ENCODE data around the gene HIP1. TPM values are rescaled to one million over a fixed set of nuclear protein-coding genes. Genes with fewer than 3 reads are reported as not detected.
A peak's percentile ranks its signal among the peaks of the same experiment; 100 is the strongest.

The HIP1 gene
- total and polyA plus RNA-seq, 9 of the 15 experiments (the other 6 are each of a cell fraction or from before 2014, with no cell fraction given), result 2.4 to 13.7 (median 9.5) TPM

DNA sequence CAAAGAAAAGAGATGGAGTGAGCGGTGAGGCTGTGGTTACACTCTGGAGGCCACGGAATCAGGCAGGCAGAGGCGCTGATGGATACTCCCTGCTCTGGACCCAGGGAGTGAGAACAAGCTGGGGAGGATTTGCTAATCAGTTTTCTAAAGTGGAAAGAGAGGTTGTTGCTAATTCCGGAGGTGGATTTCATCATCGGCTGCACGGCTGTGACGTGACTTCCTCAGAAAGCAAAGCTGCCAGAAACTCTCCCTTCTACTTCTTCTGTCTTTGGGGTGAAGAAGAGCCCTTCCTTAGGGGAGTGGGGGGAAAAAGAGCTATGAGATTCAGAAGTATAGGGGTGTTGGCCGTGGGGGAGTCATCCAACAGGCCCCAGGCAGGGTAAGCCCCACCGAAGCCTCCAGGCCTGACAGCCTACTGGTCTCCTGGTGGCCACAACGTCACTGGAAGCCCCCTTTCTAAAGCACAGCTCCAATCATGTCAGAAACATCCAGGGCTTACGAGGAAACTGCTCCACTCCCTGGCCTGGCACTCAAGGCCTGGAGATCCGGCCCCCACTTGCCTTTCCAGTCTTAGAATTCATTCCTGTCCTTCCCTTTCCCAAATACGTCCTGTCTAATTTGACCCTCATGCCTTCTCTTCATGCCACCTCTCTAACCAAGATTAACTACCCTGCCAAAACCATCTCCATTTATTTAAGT, 114.5 kb downstream of the HIP1 start (continued):
- TF ChIP-seq PHTF2 (CRISPR knock-in tag; IDR thresholded peaks at IDR 0.05), result no peak
- TF ChIP-seq, protein P1, sequence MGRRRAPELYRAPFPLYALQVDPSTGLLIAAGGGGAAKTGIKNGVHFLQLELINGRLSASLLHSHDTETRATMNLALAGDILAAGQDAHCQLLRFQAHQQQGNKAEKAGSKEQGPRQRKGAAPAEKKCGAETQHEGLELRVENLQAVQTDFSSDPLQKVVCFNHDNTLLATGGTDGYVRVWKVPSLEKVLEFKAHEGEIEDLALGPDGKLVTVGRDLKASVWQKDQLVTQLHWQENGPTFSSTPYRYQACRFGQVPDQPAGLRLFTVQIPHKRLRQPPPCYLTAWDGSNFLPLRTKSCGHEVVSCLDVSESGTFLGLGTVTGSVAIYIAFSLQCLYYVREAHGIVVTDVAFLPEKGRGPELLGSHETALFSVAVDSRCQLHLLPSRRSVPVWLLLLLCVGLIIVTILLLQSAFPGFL (CRISPR knock-in tag; IDR thresholded peaks at IDR 0.05), result no peak
- TF ChIP-seq LARP7 (IDR thresholded peaks at IDR 0.05), result no peak
- TF ChIP-seq RHOXF2B (CRISPR knock-in tag; conservative IDR thresholded peaks at IDR 0.05), result no peak
- TF ChIP-seq ZZZ3 (IDR thresholded peaks at IDR 0.05), result no peak
- TF ChIP-seq NCOA2 (IDR thresholded peaks at IDR 0.05; ENCODE audit: partially characterized antibody in 2 of 2), result no peak
- 0 out of 2 replicates have a peak, but pooled peaks have one; percentile 14 for TF ChIP-seq BCL6 (CRISPR knock-in tag; IDR thresholded peaks at IDR 0.05)
- TF ChIP-seq, protein P2, sequence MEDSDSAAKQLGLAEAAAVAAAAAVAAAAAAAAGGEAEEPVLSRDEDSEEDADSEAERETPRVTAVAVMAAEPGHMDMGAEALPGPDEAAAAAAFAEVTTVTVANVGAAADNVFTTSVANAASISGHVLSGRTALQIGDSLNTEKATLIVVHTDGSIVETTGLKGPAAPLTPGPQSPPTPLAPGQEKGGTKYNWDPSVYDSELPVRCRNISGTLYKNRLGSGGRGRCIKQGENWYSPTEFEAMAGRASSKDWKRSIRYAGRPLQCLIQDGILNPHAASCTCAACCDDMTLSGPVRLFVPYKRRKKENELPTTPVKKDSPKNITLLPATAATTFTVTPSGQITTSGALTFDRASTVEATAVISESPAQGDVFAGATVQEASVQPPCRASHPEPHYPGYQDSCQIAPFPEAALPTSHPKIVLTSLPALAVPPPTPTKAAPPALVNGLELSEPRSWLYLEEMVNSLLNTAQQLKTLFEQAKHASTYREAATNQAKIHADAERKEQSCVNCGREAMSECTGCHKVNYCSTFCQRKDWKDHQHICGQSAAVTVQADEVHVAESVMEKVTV (CRISPR knock-in tag; IDR thresholded peaks at IDR 0.05), result no peak
- TF ChIP-seq, protein P3, sequence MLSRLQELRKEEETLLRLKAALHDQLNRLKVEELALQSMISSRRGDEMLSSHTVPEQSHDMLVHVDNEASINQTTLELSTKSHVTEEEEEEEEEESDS (CRISPR knock-in tag; IDR thresholded peaks at IDR 0.05), result no peak
- no peak for TF ChIP-seq RBM39 (optimal IDR thresholded peaks at IDR 0.05; ENCODE audit: low read depth, low read length)
- TF ChIP-seq ZNF23 (CRISPR knock-in tag; IDR thresholded peaks at IDR 0.05), result no peak
- TF ChIP-seq, protein P4, sequence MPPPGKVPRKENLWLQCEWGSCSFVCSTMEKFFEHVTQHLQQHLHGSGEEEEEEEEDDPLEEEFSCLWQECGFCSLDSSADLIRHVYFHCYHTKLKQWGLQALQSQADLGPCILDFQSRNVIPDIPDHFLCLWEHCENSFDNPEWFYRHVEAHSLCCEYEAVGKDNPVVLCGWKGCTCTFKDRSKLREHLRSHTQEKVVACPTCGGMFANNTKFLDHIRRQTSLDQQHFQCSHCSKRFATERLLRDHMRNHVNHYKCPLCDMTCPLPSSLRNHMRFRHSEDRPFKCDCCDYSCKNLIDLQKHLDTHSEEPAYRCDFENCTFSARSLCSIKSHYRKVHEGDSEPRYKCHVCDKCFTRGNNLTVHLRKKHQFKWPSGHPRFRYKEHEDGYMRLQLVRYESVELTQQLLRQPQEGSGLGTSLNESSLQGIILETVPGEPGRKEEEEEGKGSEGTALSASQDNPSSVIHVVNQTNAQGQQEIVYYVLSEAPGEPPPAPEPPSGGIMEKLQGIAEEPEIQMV (tag; conservative IDR thresholded peaks at IDR 0.05; ENCODE audit: low read depth), result no peak
- TF ChIP-seq SNIP1 (IDR thresholded peaks at IDR 0.05; ENCODE audit: low read depth), result no peak
- no peak for TF ChIP-seq THRAP3 (IDR thresholded peaks at IDR 0.05; ENCODE audit: borderline replicate concordance)
- no peak for TF ChIP-seq LCOR (CRISPR knock-in tag; IDR thresholded peaks at IDR 0.05)
- TF ChIP-seq MEF2A (IDR thresholded peaks at IDR 0.05; ENCODE audit: control insufficient read depth, low read depth, low read length), result no peak
- peak; percentile 7; the same call in 1 of the 2 replicates for TF ChIP-seq ZNF431 (CRISPR knock-in tag; IDR thresholded peaks at IDR 0.05)
- TF ChIP-seq MCM2 (IDR thresholded peaks at IDR 0.05; ENCODE audit: low read depth), result no peak
- TF ChIP-seq NFIX (CRISPR knock-in tag; IDR thresholded peaks at IDR 0.05; ENCODE audit: low read depth), result no peak
- TF ChIP-seq, protein P5, sequence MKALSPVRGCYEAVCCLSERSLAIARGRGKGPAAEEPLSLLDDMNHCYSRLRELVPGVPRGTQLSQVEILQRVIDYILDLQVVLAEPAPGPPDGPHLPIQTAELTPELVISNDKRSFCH (CRISPR knock-in tag; IDR thresholded peaks at IDR 0.05), result no peak
- TF ChIP-seq, protein P5 (tag; IDR thresholded peaks at IDR 0.05), result no peak
- TF ChIP-seq, protein P6, sequence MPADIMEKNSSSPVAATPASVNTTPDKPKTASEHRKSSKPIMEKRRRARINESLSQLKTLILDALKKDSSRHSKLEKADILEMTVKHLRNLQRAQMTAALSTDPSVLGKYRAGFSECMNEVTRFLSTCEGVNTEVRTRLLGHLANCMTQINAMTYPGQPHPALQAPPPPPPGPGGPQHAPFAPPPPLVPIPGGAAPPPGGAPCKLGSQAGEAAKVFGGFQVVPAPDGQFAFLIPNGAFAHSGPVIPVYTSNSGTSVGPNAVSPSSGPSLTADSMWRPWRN (IDR thresholded peaks at IDR 0.05; ENCODE audit: low read depth), result no peak; the same call in 1 of the 2 replicates
- no peak for TF ChIP-seq ZNF232 (CRISPR knock-in tag; IDR thresholded peaks at IDR 0.05)
- 0 out of 2 replicates have a peak, but pooled peaks have one; percentile 7 for TF ChIP-seq E2F3 (CRISPR knock-in tag; IDR thresholded peaks at IDR 0.05)
- TF ChIP-seq TEAD1 (CRISPR knock-in tag; IDR thresholded peaks at IDR 0.05), result 0 out of 4 replicates have a peak, but pooled peaks of 1 of the 2 experiments have one; percentile 67
